GM12878 (cell line): ENCODE measurements around the gene PPP3CA. TPM values are rescaled to one million over a fixed set of nuclear protein-coding genes. Genes with fewer than 3 reads are reported as not detected.

Source experiments
- ATAC-seq: fragments of 200-7000 bp; cut with Tn5 transposase; 3 replicates; pipeline ENCODE4 v1.9.1; 2020; ENCODE audit warnings: mild to moderate bottlenecking, moderate library complexity
- BruUV-seq: library from RNA; stranded (reverse); fragments of 400-500 nt; replicated peaks from 2 replicates; lab custom pipeline; 2021; lab: Mats Ljungman, UMichigan
- CTCF ChIA-PET: fragments of 300-600 bp; sonication (Branson Sonifier 250); formaldehyde crosslinking; extraction: SDS; loops from one replicate; lab custom pipeline; 2021; ENCODE audit warnings: inconsistent platforms; lab: Yijun Ruan, JAX
- POLR2A ChIA-PET: fragments of 350-600 bp; formaldehyde crosslinking; extraction: SDS; loops from one replicate; lab custom pipeline; 2021; ENCODE audit warnings: inconsistent platforms; lab: Charles Lee
- RAD21 ChIA-PET: fragments of 300-600 bp; sonication (Branson Sonifier 250); formaldehyde crosslinking; loops from one replicate; lab custom pipeline; 2023; ENCODE audit warnings: antibody characterized with exemption; ENCODE audit not compliant: unreplicated experiment; lab: Charles Lee
- SMC1A ChIA-PET: fragments of 300-600 bp; sonication (Branson Sonifier 250); formaldehyde crosslinking; loops from one replicate; lab custom pipeline; 2023; ENCODE audit not compliant: unreplicated experiment, uncharacterized antibody; lab: Charles Lee
- DNase-seq: peaks from one replicate; pipeline ENCODE4 v3.0.0-alpha.2; 2011; ENCODE audit warnings: low read depth, low spot score
- FAIRE-seq: peaks from 3 replicates; lab custom pipeline; 2011; peaks lifted over from hg19 to GRCh38; lab: Jason Lieb, UNC
- H2AFZ ChIP-seq: 2 replicates; pipeline ENCODE4 v1.6.0; 2011; ENCODE audit warnings: low read depth, low read length, control low read depth; ENCODE audit not compliant: control insufficient read depth
- H3K27ac ChIP-seq: 2 replicates; pipeline ENCODE4 v1.5.1; 2011; ENCODE audit warnings: control low read depth; ENCODE audit not compliant: control insufficient read depth, insufficient read depth
- H3K27me3 ChIP-seq, 2 experiments: replicated peaks in 1 of 2; 2 replicates each; pipeline versions ENCODE4 v1.6.0 to v1.6.1; 2011; ENCODE audit warnings: low read length in 1 of 2; ENCODE audit not compliant: control insufficient read depth in 2 of 2, insufficient read depth in 2 of 2
- H3K36me3 ChIP-seq, 2 experiments: 2 replicates each; pipeline ENCODE4 v1.5.1; 2011; ENCODE audit warnings: low read length in 1 of 2; ENCODE audit not compliant: control insufficient read depth in 2 of 2, insufficient read depth in 2 of 2
- H3K4me1 ChIP-seq: 2 replicates; pipeline ENCODE4 v1.6.1; 2011; ENCODE audit warnings: mild to moderate bottlenecking, low read length, moderate library complexity, mixed read lengths; ENCODE audit not compliant: control insufficient read depth, insufficient read depth
- H3K4me2 ChIP-seq: 2 replicates; pipeline ENCODE4 v1.6.0; 2011; ENCODE audit warnings: control low read depth; ENCODE audit not compliant: control insufficient read depth, insufficient read depth
- H3K4me3 ChIP-seq: fragments of 200-600 bp; sonication (generic); 2 replicates; pipeline ENCODE4 v1.5.1; 2016
- H3K79me2 ChIP-seq: 2 replicates; pipeline ENCODE4 v1.6.0; 2011; ENCODE audit warnings: low read length; ENCODE audit not compliant: control insufficient read depth, insufficient read depth
- H3K9ac ChIP-seq: 2 replicates; pipeline ENCODE4 v1.8.0; 2011; ENCODE audit warnings: low read length, control low read depth, mixed read lengths; ENCODE audit not compliant: control insufficient read depth, insufficient read depth
- H3K9me3 ChIP-seq: replicated peaks from 3 replicates; pipeline ENCODE4 v1.5.1; 2011; ENCODE audit warnings: mild to moderate bottlenecking, low read length; ENCODE audit not compliant: control insufficient read depth, insufficient read depth
- H4K20me1 ChIP-seq: 2 replicates; pipeline ENCODE4 v1.6.0; 2011; ENCODE audit not compliant: control insufficient read depth, insufficient read depth
- BHLHE40 ChIP-seq, 2 experiments: fragments of 450-650 bp in 1 of 2; IDR thresholded peaks; 2 replicates each; pipeline ENCODE4 v1.6.1; 2011 to 2017; ENCODE audit warnings: low read depth in 2 of 2, borderline replicate concordance in 1 of 2, improper control_type of control experiment in 1 of 2, low read length in 1 of 2, mild to moderate bottlenecking in 1 of 2
- CUX1 ChIP-seq: IDR thresholded peaks from 2 replicates; pipeline ENCODE4 v1.6.1; 2012; ENCODE audit warnings: improper control_type of control experiment, low read depth, low read length; ENCODE audit not compliant: insufficient replicate concordance
- E2F8 ChIP-seq: fragments of 450-650 bp; IDR thresholded peaks from 2 replicates; pipeline ENCODE4 v1.6.1; 2018; ENCODE audit warnings: mild to moderate bottlenecking, low read depth, moderate library complexity; ENCODE audit not compliant: partially characterized antibody
- IKZF1 ChIP-seq: fragments of 450-650 bp; conservative IDR thresholded peaks from 2 replicates; pipeline ENCODE4 v1.6.1; 2017; ENCODE audit warnings: antibody characterized with exemption, mild to moderate bottlenecking
- MLLT1 ChIP-seq: fragments of 450-650 bp; IDR thresholded peaks from 2 replicates; pipeline ENCODE4 v1.6.1; 2016; ENCODE audit warnings: mild to moderate bottlenecking
- RELA ChIP-seq: fragments of 450-650 bp; IDR thresholded peaks from 2 replicates; pipeline ENCODE4 v1.8.0; 2014; ENCODE audit warnings: borderline replicate concordance; ENCODE audit not compliant: partially characterized antibody
- TCF7 ChIP-seq: IDR thresholded peaks from 2 replicates; pipeline ENCODE4 v1.6.1; 2014; ENCODE audit warnings: antibody characterized with exemption, borderline replicate concordance
- YBX1 ChIP-seq: fragments of 450-650 bp; IDR thresholded peaks from 2 replicates; pipeline ENCODE4 v1.6.1; 2016; ENCODE audit warnings: antibody characterized with exemption
- ZNF687 ChIP-seq: fragments of 450-650 bp; IDR thresholded peaks from 2 replicates; pipeline ENCODE4 v1.6.1; 2017; ENCODE audit warnings: mild to moderate bottlenecking, moderate library complexity
- WGBS: methylation state at CpG from one replicate; pipeline ENCODE4 v1.1.6; 2016; ENCODE audit warnings: low lambda C conversion rate; ENCODE audit not compliant: insufficient replicate concordance, insufficient coverage; ENCODE audit errors: missing lambda C conversion rate; 5-methylcytosine and 5-hydroxymethylcytosine counted together
- in situ Hi-C: fragments of 300-500 bp; cut with MboI; formaldehyde crosslinking; loops from 9 replicates; pipeline ENCODE4 v1.14.3; 2018; ENCODE audit warnings: mixed read lengths
- intact Hi-C: fragments of 100-400 bp; cut with micrococcal nuclease; formaldehyde crosslinking; loops from one replicate; pipeline ENCODE4 v1.14.2; 2022; ENCODE audit not compliant: unreplicated experiment
- polyA plus RNA-seq, 11 experiments: library from polyadenylated mRNA; depleted of rRNA in 4 of 11; unstranded in 6 of 11; stranded (reverse) in 5 of 11; fragments of >200 nt; fragmentation: Nextera tagmentation in 4 of 11; fragmentation: Illumina TruSeq in 1 of 11; extraction: Ambion mirVana in 4 of 11; extraction: Trizol in 1 of 11; gene quantifications; 1 replicate in 1 of 11; 2 replicates in 10 of 11; pipeline versions ENCODE4 v1.2.1 to v1.2.3, GENCODE V29; 2011 to 2016; ENCODE audit warnings: inconsistent platforms in 2 of 11, missing spikeins in 2 of 11, low read depth in 1 of 11
- total RNA-seq, 4 experiments: library from RNA; depleted of rRNA in 3 of 4; stranded (reverse); fragments of >200 nt in 3 of 4; fragmentation: Illumina TruSeq in 1 of 4; extraction: Trizol in 1 of 4; gene quantifications; 2 replicates each; pipeline versions ENCODE4 v1.2.1 to v1.2.3, GENCODE V29; 2013 to 2021

Gene PPP3CA
- total and polyA plus RNA-seq, 10 of the 15 experiments (the other 5 are each of a cell fraction or from before 2014, with no cell fraction given), result 0.33 to 9.0 (median 1.0) TPM

- DNase-seq, result no peak
- ChIA-PET POLR2A (interaction anchor here (1.4 kb wide), 1 partner anchor 9 kb away, joined by 3 read pairs; no protein-coding TSS in a partner anchor), CTCF (no interaction called here), SMC1A (interaction anchor here (2.7 kb wide), 1 partner anchor 10 kb away, joined by 14 read pairs; no protein-coding TSS in a partner anchor), RAD21 (no interaction called here)
- ATAC-seq, result no peak
- no peak overlapping the region for H3K9ac ChIP-seq
- no peaks in the 10 kb centered on the region; the same call in 1 of the 2 replicates for H4K20me1 ChIP-seq
- intact Hi-C loops (no loop called here), in situ Hi-C loops (loop anchor here (10.0 kb wide), 1 partner anchor 323 kb away; no protein-coding TSS in a partner anchor)
- no peak overlapping the region for H3K27ac ChIP-seq
- H3K4me3 ChIP-seq, result no peak overlapping the region
- H3K79me2 ChIP-seq, result peaks cover 2% of the 10 kb centered on the region; the same call in 1 of the 2 replicates
- H2AFZ ChIP-seq, result no peak overlapping the region
- H3K9me3 ChIP-seq, result no peaks in the 10 kb centered on the region
- peaks cover 6% of the 10 kb centered on the region for H3K4me1 ChIP-seq
- FAIRE-seq, result no peak
- no TSS peak for BruUV-seq
- H3K4me2 ChIP-seq, result no peak overlapping the region
- no peaks in the 10 kb centered on the region for H3K36me3 ChIP-seq
- 94% methylated on average over 4 of the region's 4 CpGs for WGBS
- H3K27me3 ChIP-seq, result no peaks in the 10 kb centered on the region
- TF ChIP-seq ZNF687, result no peak
- TF ChIP-seq YBX1, result no peak
- TF ChIP-seq MLLT1, result no peak
- TF ChIP-seq IKZF1, result no peak
- TF ChIP-seq TCF7, result no peak
- no peak for TF ChIP-seq BHLHE40 (IDR thresholded peaks at IDR 0.05; ENCODE audit: borderline replicate concordance in 1 of 2, low read depth in 2 of 2, low read length in 1 of 2)
- no peak for TF ChIP-seq RELA
- no peak for TF ChIP-seq CUX1
- no peak for TF ChIP-seq E2F8
Measured at GRCh38 chr4:101337688-101338087, 9.6 kb downstream of the PPP3CA start.
